Liver (tissue), 9 donors: ENCODE results near the gene KCNJ11. TPM values are rescaled to one million over a fixed set of nuclear protein-coding genes. Genes with fewer than 3 reads are reported as not detected.

ENCODE experiments used
- DNase-seq: peaks from one replicate; pipeline ENCODE4 v3.0.0-alpha.2; 2017; ENCODE audit warnings: low spot score
- H3K27ac ChIP-seq, 2 donors: one replicate each; pipeline ENCODE4 v1.7.0; 2013; ENCODE audit warnings: inconsistent platforms in 2 of 2, low read length in 2 of 2, control low read depth in 1 of 2, low read depth in 1 of 2, mild to moderate bottlenecking in 1 of 2
- H3K27me3 ChIP-seq, 4 donors: one replicate each; pipeline versions ENCODE4 v1.6.1 to v1.7.0; 2013; ENCODE audit warnings: low read length in 3 of 4, inconsistent platforms in 1 of 4, mild to moderate bottlenecking in 1 of 4, moderate library complexity in 1 of 4; ENCODE audit not compliant: control insufficient read depth in 4 of 4, insufficient read depth in 4 of 4
- H3K36me3 ChIP-seq, 4 donors: one replicate each; pipeline versions ENCODE4 v1.6.1 to v1.7.0; 2013; ENCODE audit warnings: low read length in 3 of 4, mild to moderate bottlenecking in 3 of 4, low read depth in 1 of 4, moderate library complexity in 1 of 4; ENCODE audit not compliant: control insufficient read depth in 4 of 4, insufficient read depth in 3 of 4
- H3K4me1 ChIP-seq, 4 donors: one replicate each; pipeline versions ENCODE4 v1.6.1 to v1.7.0; 2013; ENCODE audit warnings: low read length in 3 of 4, mild to moderate bottlenecking in 3 of 4, moderate library complexity in 1 of 4; ENCODE audit not compliant: control insufficient read depth in 4 of 4, insufficient read depth in 4 of 4
- H3K4me3 ChIP-seq, 3 donors: one replicate each; pipeline versions ENCODE4 v1.6.1 to v1.7.0; 2013; ENCODE audit warnings: low read length in 3 of 3, control low read depth in 1 of 3, low read depth in 1 of 3, mild to moderate bottlenecking in 1 of 3
- H3K9ac ChIP-seq, 2 donors: one replicate each; pipeline ENCODE4 v1.7.0; 2013; ENCODE audit warnings: low read length in 2 of 2, mild to moderate bottlenecking in 2 of 2, moderate library complexity in 2 of 2, control low read depth in 1 of 2, low read depth in 1 of 2
- H3K9me3 ChIP-seq, 4 donors: one replicate each; pipeline versions ENCODE4 v1.6.1 to v1.7.0; 2013; ENCODE audit warnings: low read length in 3 of 4; ENCODE audit not compliant: control insufficient read depth in 4 of 4
- CTCF ChIP-seq: fragments of 150-350 bp; IDR thresholded peaks from 2 replicates; pipeline ENCODE4 v1.5.1; 2017; ENCODE audit warnings: improper control_type of control experiment, low read depth, low read length; ENCODE audit not compliant: missing input control
- EGR1 ChIP-seq, 2 donors: IDR thresholded peaks; 2 replicates each; pipeline ENCODE4 v1.6.1; 2016 to 2018; ENCODE audit warnings: antibody characterized with exemption in 2 of 2, low read depth in 2 of 2
- FOXA1 ChIP-seq: IDR thresholded peaks from 2 replicates; pipeline ENCODE4 v1.6.1; 2016; ENCODE audit warnings: antibody characterized with exemption
- FOXA2 ChIP-seq: IDR thresholded peaks from 2 replicates; pipeline ENCODE4 v1.6.1; 2016; ENCODE audit warnings: antibody characterized with exemption
- GABPA ChIP-seq, 2 donors: IDR thresholded peaks in 1 of 2; conservative IDR thresholded peaks in 1 of 2; 2 replicates each; pipeline ENCODE4 v1.6.1; 2016; ENCODE audit warnings: antibody characterized with exemption in 2 of 2, mild to moderate bottlenecking in 1 of 2, moderate library complexity in 1 of 2
- HNF4A ChIP-seq, 2 donors: conservative IDR thresholded peaks; 2 replicates each; pipeline ENCODE4 v1.6.1; 2016; ENCODE audit warnings: antibody characterized with exemption in 2 of 2, mild to moderate bottlenecking in 2 of 2
- HNF4G ChIP-seq: IDR thresholded peaks from 2 replicates; pipeline ENCODE4 v1.6.1; 2016; ENCODE audit warnings: antibody characterized with exemption
- JUND ChIP-seq, 2 donors: IDR thresholded peaks; 2 replicates each; pipeline ENCODE4 v1.6.1; 2016; ENCODE audit warnings: antibody characterized with exemption in 2 of 2
- MAX ChIP-seq: IDR thresholded peaks from 2 replicates; pipeline ENCODE4 v1.6.1; 2016; ENCODE audit warnings: antibody characterized with exemption
- NR2F2 ChIP-seq: IDR thresholded peaks from 2 replicates; pipeline ENCODE4 v1.6.1; 2016; ENCODE audit warnings: antibody characterized with exemption
- RAD21 ChIP-seq, 2 donors: IDR thresholded peaks; 2 replicates each; pipeline ENCODE4 v1.6.1; 2016; ENCODE audit warnings: antibody characterized with exemption in 2 of 2, mild to moderate bottlenecking in 2 of 2
- REST ChIP-seq: IDR thresholded peaks from 2 replicates; pipeline ENCODE4 v1.6.1; 2016; ENCODE audit warnings: antibody characterized with exemption, mild to moderate bottlenecking
- RXRA ChIP-seq, 2 donors: IDR thresholded peaks; 2 replicates each; pipeline ENCODE4 v1.6.1; 2017 to 2018; ENCODE audit warnings: antibody characterized with exemption in 2 of 2, mild to moderate bottlenecking in 1 of 2
- SP1 ChIP-seq: IDR thresholded peaks from 2 replicates; pipeline ENCODE4 v1.6.1; 2018; ENCODE audit warnings: antibody characterized with exemption, mild to moderate bottlenecking
- TAF1 ChIP-seq: conservative IDR thresholded peaks from 2 replicates; pipeline ENCODE4 v1.6.1; 2016; ENCODE audit warnings: antibody characterized with exemption, mild to moderate bottlenecking
- YY1 ChIP-seq: IDR thresholded peaks from 2 replicates; pipeline ENCODE4 v1.6.1; 2016; ENCODE audit warnings: antibody characterized with exemption, mild to moderate bottlenecking
- WGBS: extraction: QIAGEN DNeasy Blood & Tissue Kit; methylation state at CpG from one replicate; pipeline ENCODE4 v1.1.7; 2013; 5-methylcytosine and 5-hydroxymethylcytosine counted together
- polyA plus RNA-seq, 2 donors: library from polyadenylated mRNA; stranded (reverse) in 1 of 2; unstranded in 1 of 2; fragments of 200-250 nt in 1 of 2; fragments of >200 nt in 1 of 2; fragmentation: Nextera tagmentation in 1 of 2; extraction: Ambion mirVana in 1 of 2; gene quantifications; one replicate each; pipeline versions ENCODE4 v1.2.1 to v1.2.3, GENCODE V29; 2013 to 2015
- total RNA-seq, 2 donors: library from RNA; depleted of rRNA; stranded (reverse); fragments of >200 nt; gene quantifications; one replicate each; pipeline ENCODE4 v1.2.3, GENCODE V29; 2014
- TF ChIP-seq, protein P1 (sequence below): IDR thresholded peaks from 2 replicates; pipeline ENCODE4 v1.6.1; 2016; ENCODE audit warnings: antibody characterized with exemption
- TF ChIP-seq, protein P2 (sequence below): IDR thresholded peaks from 2 replicates; pipeline ENCODE4 v1.6.1; 2016; ENCODE audit warnings: antibody characterized with exemption
- donor health status: healthy.
- donor health status: healthy.
- donor health status: healthy.
- donor health status: healthy.
- donor health status: healthy.

The KCNJ11 gene
- total and polyA plus RNA-seq, 4 donors, result 0.28 to 1.1 (median 0.75) TPM; not detected in 1

DNA sequence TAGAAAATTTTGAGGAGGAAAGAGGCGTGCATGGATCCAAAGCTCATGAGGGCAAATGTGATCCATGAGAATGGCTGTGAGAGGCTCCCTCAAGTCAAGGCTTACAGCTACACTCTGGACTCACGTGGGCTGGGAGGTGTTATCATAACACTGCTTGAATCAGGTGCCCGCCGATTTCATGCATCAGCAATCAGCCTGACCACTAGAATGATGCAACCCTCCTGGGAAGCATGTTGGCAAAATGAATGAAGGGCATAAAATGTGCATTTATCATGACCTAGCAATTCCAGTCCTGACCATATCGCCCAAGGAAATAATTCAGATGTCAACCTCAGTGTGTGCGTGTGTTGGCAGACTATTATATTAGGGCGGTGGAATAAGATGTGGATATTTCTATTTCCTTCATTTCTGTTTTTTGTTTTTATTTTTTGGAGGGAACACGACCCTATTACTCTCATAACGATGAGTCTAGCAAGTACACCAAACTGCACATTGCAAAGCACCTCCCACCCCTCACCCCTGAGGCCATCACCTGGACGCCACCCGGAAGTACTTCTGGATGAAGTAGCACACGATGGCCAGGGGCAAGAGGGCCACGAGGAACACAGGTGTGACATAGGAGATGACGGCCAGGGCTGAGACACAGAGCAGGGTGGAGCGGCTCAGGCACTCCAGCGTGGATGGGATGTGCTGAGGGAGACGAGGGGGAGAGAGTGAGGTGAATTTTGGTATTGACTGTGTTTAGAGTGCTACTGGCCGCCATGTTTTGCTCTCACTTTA, 15.7 kb upstream of the KCNJ11 start:
- Histone ChIP-seq H3K27me3 (no peaks in the 10 kb centered on the region), H3K9ac (no peak overlapping the region), H3K4me3 (no peak overlapping the region), H3K36me3 (no peaks in the 10 kb centered on the region), H3K9me3 (no peaks in the 10 kb centered on the region), H3K4me1 (peaks cover 4 to 14% (median 9%) of the 10 kb centered on the region in 4 donors), H3K27ac (no peak overlapping the region)
- WGBS, result 91% methylated on average over 18 of the region's 18 CpGs
- DNase-seq, result no peak
- no peak for TF ChIP-seq SP1
- no peak for TF ChIP-seq RAD21 (IDR thresholded peaks at IDR 0.05)
- no peak for TF ChIP-seq REST
- no peak for TF ChIP-seq TAF1
- TF ChIP-seq JUND (IDR thresholded peaks at IDR 0.05), result no peak
- TF ChIP-seq, protein P1, sequence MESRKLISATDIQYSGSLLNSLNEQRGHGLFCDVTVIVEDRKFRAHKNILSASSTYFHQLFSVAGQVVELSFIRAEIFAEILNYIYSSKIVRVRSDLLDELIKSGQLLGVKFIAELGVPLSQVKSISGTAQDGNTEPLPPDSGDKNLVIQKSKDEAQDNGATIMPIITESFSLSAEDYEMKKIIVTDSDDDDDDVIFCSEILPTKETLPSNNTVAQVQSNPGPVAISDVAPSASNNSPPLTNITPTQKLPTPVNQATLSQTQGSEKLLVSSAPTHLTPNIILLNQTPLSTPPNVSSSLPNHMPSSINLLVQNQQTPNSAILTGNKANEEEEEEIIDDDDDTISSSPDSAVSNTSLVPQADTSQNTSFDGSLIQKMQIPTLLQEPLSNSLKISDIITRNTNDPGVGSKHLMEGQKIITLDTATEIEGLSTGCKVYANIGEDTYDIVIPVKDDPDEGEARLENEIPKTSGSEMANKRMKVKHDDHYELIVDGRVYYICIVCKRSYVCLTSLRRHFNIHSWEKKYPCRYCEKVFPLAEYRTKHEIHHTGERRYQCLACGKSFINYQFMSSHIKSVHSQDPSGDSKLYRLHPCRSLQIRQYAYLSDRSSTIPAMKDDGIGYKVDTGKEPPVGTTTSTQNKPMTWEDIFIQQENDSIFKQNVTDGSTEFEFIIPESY, result no peak
- TF ChIP-seq RXRA (IDR thresholded peaks at IDR 0.05), result no peak
- TF ChIP-seq YY1, result no peak
- no peak for TF ChIP-seq NR2F2
- TF ChIP-seq, protein P2, sequence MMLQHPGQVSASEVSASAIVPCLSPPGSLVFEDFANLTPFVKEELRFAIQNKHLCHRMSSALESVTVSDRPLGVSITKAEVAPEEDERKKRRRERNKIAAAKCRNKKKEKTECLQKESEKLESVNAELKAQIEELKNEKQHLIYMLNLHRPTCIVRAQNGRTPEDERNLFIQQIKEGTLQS, result no peak
- TF ChIP-seq GABPA (IDR thresholded peaks at IDR 0.05 in 1 of 2, conservative IDR thresholded peaks at IDR 0.05 in 1 of 2), result no peak
- TF ChIP-seq HNF4G, result no peak
- no peak for TF ChIP-seq EGR1 (IDR thresholded peaks at IDR 0.05; ENCODE audit: low read depth in 2 of 2)
- TF ChIP-seq FOXA1, result no peak
- no peak for TF ChIP-seq FOXA2
- no peak for TF ChIP-seq HNF4A (conservative IDR thresholded peaks at IDR 0.05)
- TF ChIP-seq MAX, result no peak
- TF ChIP-seq CTCF, result no peak
